H9 (cell line): ENCODE measurements around the gene STX2. TPM values are rescaled to one million over a fixed set of nuclear protein-coding genes. Genes with fewer than 3 reads are reported as not detected.

Experiments used
- DNase-seq: peaks from one replicate; pipeline ENCODE4 v3.0.0-alpha.2; 2017
- H2AFZ ChIP-seq: one replicate; pipeline ENCODE4 v1.6.1; 2013; ENCODE audit warnings: mild to moderate bottlenecking, low read length, control low read depth, moderate library complexity
- H2AK5ac ChIP-seq: 2 replicates; pipeline ENCODE4 v1.6.1; 2013; ENCODE audit warnings: low read length, control low read depth, mixed read lengths; ENCODE audit not compliant: insufficient read length
- H2BK120ac ChIP-seq: one replicate; pipeline ENCODE4 v1.6.1; 2013; ENCODE audit warnings: low read depth, mild to moderate bottlenecking, low read length, control low read depth, inconsistent platforms; ENCODE audit not compliant: poor library complexity, severe bottlenecking
- H2BK12ac ChIP-seq: 2 replicates; pipeline ENCODE4 v1.6.1; 2013; ENCODE audit warnings: low read length, control low read depth, mixed read lengths, low read depth; ENCODE audit not compliant: insufficient read length
- H2BK15ac ChIP-seq: 2 replicates; pipeline ENCODE4 v1.6.1; 2013; ENCODE audit warnings: low read depth, low read length, control low read depth
- H2BK20ac ChIP-seq: one replicate; pipeline ENCODE4 v1.6.1; 2013; ENCODE audit warnings: low read depth, mild to moderate bottlenecking, low read length, control low read depth, inconsistent platforms; ENCODE audit not compliant: poor library complexity, severe bottlenecking
- H2BK5ac ChIP-seq: 2 replicates; pipeline ENCODE4 v1.6.1; 2013; ENCODE audit warnings: low read length, control low read depth, mixed read lengths; ENCODE audit not compliant: insufficient read length
- H3K14ac ChIP-seq: 2 replicates; pipeline ENCODE4 v1.6.1; 2013; ENCODE audit warnings: low read length, control low read depth; ENCODE audit not compliant: insufficient read depth
- H3K18ac ChIP-seq: 2 replicates; pipeline ENCODE4 v1.6.1; 2013; ENCODE audit warnings: low read depth, mild to moderate bottlenecking, mixed read lengths, low read length, control low read depth; ENCODE audit not compliant: insufficient read length
- H3K23ac ChIP-seq: 2 replicates; pipeline ENCODE4 v1.6.1; 2013; ENCODE audit warnings: low read length, control low read depth, mixed read lengths, low read depth; ENCODE audit not compliant: insufficient read length
- H3K23me2 ChIP-seq: 2 replicates; pipeline ENCODE4 v1.6.1; 2013; ENCODE audit warnings: low read depth, mild to moderate bottlenecking, mixed read lengths, low read length, control low read depth; ENCODE audit not compliant: insufficient read length, poor library complexity, severe bottlenecking
- H3K27ac ChIP-seq: 2 replicates; pipeline ENCODE4 v1.5.1; 2013; ENCODE audit warnings: low read length, control low read depth, mixed read lengths, low read depth; ENCODE audit not compliant: insufficient read length
- H3K27me3 ChIP-seq: 2 replicates; pipeline ENCODE4 v1.6.1; 2013; ENCODE audit warnings: low read length, control low read depth, inconsistent platforms; ENCODE audit not compliant: insufficient read depth
- H3K4ac ChIP-seq: 2 replicates; pipeline ENCODE4 v1.6.1; 2013; ENCODE audit warnings: low read depth, mild to moderate bottlenecking, control low read depth, inconsistent platforms, low read length, moderate library complexity
- H3K4me1 ChIP-seq: 2 replicates; pipeline ENCODE4 v1.6.1; 2013; ENCODE audit warnings: low read length, control low read depth, inconsistent platforms; ENCODE audit not compliant: insufficient read depth
- H3K4me2 ChIP-seq: 2 replicates; pipeline ENCODE4 v1.6.1; 2013; ENCODE audit warnings: low read length, control low read depth, mixed read lengths; ENCODE audit not compliant: insufficient read length, insufficient read depth
- H3K56ac ChIP-seq: 2 replicates; pipeline ENCODE4 v1.6.1; 2013; ENCODE audit warnings: low read depth, mild to moderate bottlenecking, mixed read lengths, low read length, control low read depth; ENCODE audit not compliant: insufficient read length
- H3K79me1 ChIP-seq: 2 replicates; pipeline ENCODE4 v1.6.1; 2013; ENCODE audit warnings: low read depth, mild to moderate bottlenecking, moderate library complexity, low read length, control low read depth, inconsistent platforms; ENCODE audit not compliant: insufficient read depth, poor library complexity, severe bottlenecking
- H3K79me2 ChIP-seq: 2 replicates; pipeline ENCODE4 v1.6.1; 2013; ENCODE audit warnings: low read length, control low read depth, inconsistent platforms; ENCODE audit not compliant: insufficient read depth
- H3K9ac ChIP-seq: 2 replicates; pipeline ENCODE4 v1.6.1; 2013; ENCODE audit warnings: low read length, control low read depth, mixed read lengths; ENCODE audit not compliant: insufficient read length; ENCODE audit errors: extremely low read depth
- H3K9me3 ChIP-seq: one replicate; pipeline ENCODE4 v1.6.1; 2013; ENCODE audit warnings: low read depth, low read length, inconsistent platforms; ENCODE audit not compliant: control insufficient read depth
- H3T11ph ChIP-seq: one replicate; pipeline ENCODE4 v1.6.1; 2013; ENCODE audit warnings: mild to moderate bottlenecking, low read length, control low read depth, inconsistent platforms
- H4K20me1 ChIP-seq: one replicate; pipeline ENCODE4 v1.6.1; 2013; ENCODE audit not compliant: control insufficient read depth, insufficient read length, insufficient read depth
- H4K5ac ChIP-seq: 2 replicates; pipeline ENCODE4 v1.6.1; 2013; ENCODE audit warnings: low read depth, mild to moderate bottlenecking, mixed read lengths, low read length, control low read depth; ENCODE audit not compliant: insufficient read length
- H4K8ac ChIP-seq: replicated peaks from 2 replicates; pipeline ENCODE4 v1.6.1; 2013; ENCODE audit warnings: low read length, control low read depth, mixed read lengths, low read depth; ENCODE audit not compliant: insufficient read length
- H4K91ac ChIP-seq: 2 replicates; pipeline ENCODE4 v1.6.1; 2013; ENCODE audit warnings: low read depth, mild to moderate bottlenecking, moderate library complexity, mixed read lengths, low read length, control low read depth; ENCODE audit not compliant: insufficient read length
- H3K27ac Mint-ChIP-seq, 3 experiments: 2 replicates in 2 of 3; 3 replicates in 1 of 3; pipeline ENCODE4 v1.8.0; 2020 to 2021; ENCODE audit warnings: mixed read lengths in 3 of 3, mild to moderate bottlenecking in 1 of 3, moderate library complexity in 1 of 3
- H3K27me3 Mint-ChIP-seq: 2 replicates; pipeline ENCODE4 v1.8.0; 2021; ENCODE audit warnings: low read depth, mild to moderate bottlenecking, moderate library complexity, mixed read lengths
- H3K36me3 Mint-ChIP-seq, 3 experiments: 2 replicates in 2 of 3; 3 replicates in 1 of 3; pipeline ENCODE4 v1.8.0; 2020 to 2021; ENCODE audit warnings: low read depth in 3 of 3, mixed read lengths in 3 of 3; ENCODE audit not compliant: insufficient read depth in 1 of 3
- H3K4me1 Mint-ChIP-seq, 2 experiments: 2 replicates each; pipeline ENCODE4 v1.8.0; 2020; ENCODE audit warnings: mixed read lengths in 2 of 2
- H3K4me3 Mint-ChIP-seq, 2 experiments: 2 replicates in 1 of 2; 3 replicates in 1 of 2; pipeline ENCODE4 v1.8.0; 2020 to 2021; ENCODE audit warnings: mild to moderate bottlenecking in 2 of 2, mixed read lengths in 2 of 2, moderate library complexity in 1 of 2
- H3K9me3 Mint-ChIP-seq, 2 experiments: 2 replicates in 1 of 2; 3 replicates in 1 of 2; pipeline ENCODE4 v1.8.0; 2020; ENCODE audit warnings: mild to moderate bottlenecking in 2 of 2, mixed read lengths in 2 of 2, moderate library complexity in 1 of 2
- CTCF ChIP-seq: fragments of 200-600 bp; sonication (generic); conservative IDR thresholded peaks from 3 replicates; pipeline ENCODE4 v1.8.0; 2021; ENCODE audit warnings: antibody characterized with exemption, mild to moderate bottlenecking
- WGBS: extraction: QIAGEN DNeasy Blood & Tissue Kit; methylation state at CpG from one replicate; pipeline ENCODE4 v1.1.7; 2013; ENCODE audit warnings: missing lambda C conversion rate, low lambda C conversion rate, mixed read lengths; ENCODE audit not compliant: insufficient read length; ENCODE audit errors: extremely low coverage; 5-methylcytosine and 5-hydroxymethylcytosine counted together
- total RNA-seq: library from RNA; stranded (reverse); gene quantifications from 2 replicates; pipeline ENCODE4 v1.2.1, GENCODE V29; 2021

Gene STX2
- total RNA-seq, 1 experiment from 2014 or later, result 19.4 TPM

GRCh38 chr12:130878193-130879185, 39.4 kb upstream of the STX2 start:
- Histone ChIP-seq H4K5ac (peak overlapping the region; percentile 33), H2AFZ (no peak overlapping the region), H3K79me2 (peaks cover 4% of the 10 kb centered on the region; the same call in 1 of the 2 replicates), H4K91ac (no peak overlapping the region), H3K4me1 (peaks cover 1% of the 10 kb centered on the region; the same call in 1 of the 2 replicates), H3T11ph (no peak overlapping the region), H3K4me2 (no peak overlapping the region), H3K14ac (no peak overlapping the region), H3K23me2 (no peaks in the 10 kb centered on the region), H2BK20ac (no peak overlapping the region), H3K79me1 (no peaks in the 10 kb centered on the region), H3K9me3 (no peaks in the 10 kb centered on the region), H3K27me3 (no peaks in the 10 kb centered on the region), H2BK15ac (no peak overlapping the region), H3K56ac (no peak overlapping the region), H3K23ac (no peak overlapping the region), H2BK5ac (no peak overlapping the region), H2AK5ac (no peak overlapping the region), H3K9ac (no peak overlapping the region), H3K27ac (no peak overlapping the region), H3K4ac (no peak overlapping the region), H2BK120ac (no peak overlapping the region), H3K18ac (no peak overlapping the region), H4K8ac (no peak overlapping the region), H4K20me1 (peaks cover 7% of the 10 kb centered on the region), H2BK12ac (no peak overlapping the region)
- H3K4me3 Mint-ChIP-seq, result no peak overlapping the region
- H3K27me3 Mint-ChIP-seq, result no peaks in the 10 kb centered on the region; the same call in none of the 2 replicates
- WGBS, result no CpG with 5 or more reads among the region's 24 CpGs
- H3K9me3 Mint-ChIP-seq, result no peaks in the 10 kb centered on the region
- H3K27ac Mint-ChIP-seq, result peak overlapping the region in 2 of 3 experiments; percentile 6 to 87; a peak in 4 of 7 replicates
- TF ChIP-seq CTCF, result no peak
- DNase-seq, result no peak
- H3K36me3 Mint-ChIP-seq, result peaks cover 33 to 44% (median 41%) of the 10 kb centered on the region in 3 experiments; a peak in 6 of 7 replicates
- H3K4me1 Mint-ChIP-seq, result peaks cover 47 to 51% of the 10 kb centered on the region in 2 experiments
